ENCODE measurements around the gene POM121L2. TPM values are rescaled to one million over a fixed set of nuclear protein-coding genes. Genes with fewer than 3 reads are reported as not detected.
A peak's percentile ranks its signal among the peaks of the same experiment; 100 is the strongest.

POM121L2 gene
- total and polyA plus RNA-seq, 9 of the 15 experiments (the other 6 are each of a cell fraction or from before 2014, with no cell fraction given), result 0.23 to 0.45 TPM; not detected in 7

DNA sequence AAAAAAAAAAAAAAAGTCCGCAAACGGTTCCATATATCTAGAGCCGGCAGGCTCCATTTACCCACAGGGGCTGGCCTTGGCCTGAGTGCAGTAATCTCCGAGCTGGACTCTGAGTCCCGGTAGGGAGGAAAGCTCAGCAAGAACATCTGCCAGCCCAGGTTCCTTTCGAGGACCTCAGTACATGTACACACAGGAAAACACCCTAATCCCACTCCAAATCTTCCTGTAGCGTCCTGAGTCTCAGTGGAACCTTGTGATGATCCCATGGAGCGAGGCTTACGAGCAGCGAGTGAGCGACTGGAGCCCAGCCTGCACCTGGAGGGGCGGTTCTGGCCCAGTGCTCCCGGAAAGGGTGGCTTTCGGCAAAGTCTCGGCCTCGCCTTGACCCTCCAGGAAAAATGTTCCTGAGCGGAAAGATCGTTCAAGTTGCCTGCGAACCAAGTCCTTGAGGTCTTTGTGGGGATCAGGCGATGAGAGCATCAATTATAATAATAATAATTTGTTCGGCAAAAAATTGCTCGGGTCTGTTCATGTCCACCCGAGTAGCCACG, 32.5 kb downstream of the POM121L2 start (continued):
- TF ChIP-seq NCOA2 (IDR thresholded peaks at IDR 0.05; ENCODE audit: partially characterized antibody in 2 of 2) (no peak), ZNF609 (CRISPR knock-in tag; IDR thresholded peaks at IDR 0.05; ENCODE audit: borderline replicate concordance) (no peak), CXXC5 (CRISPR knock-in tag; IDR thresholded peaks at IDR 0.05) (no peak), ZC3H4 (CRISPR knock-in tag; IDR thresholded peaks at IDR 0.05; ENCODE audit: borderline replicate concordance) (no peak), IRF2 (CRISPR knock-in tag; IDR thresholded peaks at IDR 0.05) (no peak), ZNF282 (CRISPR knock-in tag; IDR thresholded peaks at IDR 0.05) (no peak), PRDM10 (IDR thresholded peaks at IDR 0.05; ENCODE audit: partially characterized antibody) (peak; percentile 36), ATF2 (CRISPR knock-in tag; IDR thresholded peaks at IDR 0.05) (no peak), FOXK1 (CRISPR knock-in tag; IDR thresholded peaks at IDR 0.05; ENCODE audit: borderline replicate concordance) (no peak), ZNF146 (CRISPR knock-in tag; IDR thresholded peaks at IDR 0.05; ENCODE audit: unreplicated experiment) (no peak), ZNF263 (CRISPR knock-in tag; IDR thresholded peaks at IDR 0.05; ENCODE audit: borderline replicate concordance) (peak; percentile 44; the same call in 1 of the 2 replicates), CCNT2 (IDR thresholded peaks at IDR 0.05; ENCODE audit: borderline replicate concordance, extremely low read depth, insufficient read length, low read depth, low read length) (no peak), YY1 (IDR thresholded peaks at IDR 0.05; ENCODE audit: borderline replicate concordance in 1 of 3, control insufficient read depth in 1 of 3, extremely low read depth in 1 of 3, insufficient read depth in 3 of 3, insufficient read length in 1 of 3, insufficient replicate concordance in 2 of 3, low read depth in 1 of 3, low read length in 2 of 3) (no peak)
- TF ChIP-seq, protein P1, sequence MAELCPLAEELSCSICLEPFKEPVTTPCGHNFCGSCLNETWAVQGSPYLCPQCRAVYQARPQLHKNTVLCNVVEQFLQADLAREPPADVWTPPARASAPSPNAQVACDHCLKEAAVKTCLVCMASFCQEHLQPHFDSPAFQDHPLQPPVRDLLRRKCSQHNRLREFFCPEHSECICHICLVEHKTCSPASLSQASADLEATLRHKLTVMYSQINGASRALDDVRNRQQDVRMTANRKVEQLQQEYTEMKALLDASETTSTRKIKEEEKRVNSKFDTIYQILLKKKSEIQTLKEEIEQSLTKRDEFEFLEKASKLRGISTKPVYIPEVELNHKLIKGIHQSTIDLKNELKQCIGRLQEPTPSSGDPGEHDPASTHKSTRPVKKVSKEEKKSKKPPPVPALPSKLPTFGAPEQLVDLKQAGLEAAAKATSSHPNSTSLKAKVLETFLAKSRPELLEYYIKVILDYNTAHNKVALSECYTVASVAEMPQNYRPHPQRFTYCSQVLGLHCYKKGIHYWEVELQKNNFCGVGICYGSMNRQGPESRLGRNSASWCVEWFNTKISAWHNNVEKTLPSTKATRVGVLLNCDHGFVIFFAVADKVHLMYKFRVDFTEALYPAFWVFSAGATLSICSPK (IDR thresholded peaks at IDR 0.05; ENCODE audit: borderline replicate concordance), result no peak
